ENCODE data around the gene PLCH2. TPM values are rescaled to one million over a fixed set of nuclear protein-coding genes. Genes with fewer than 3 reads are reported as not detected.

The PLCH2 gene
- total and polyA plus RNA-seq, 8 donors: 0.67 to 6.5 (median 3.7) TPM

GRCh38 chr1:2501041-2501819, 25.1 kb downstream of the PLCH2 start:
- intact Hi-C loops (cut with DNase I): no loop called here
- TF ChIP-seq CTCF (IDR thresholded peaks at IDR 0.05): no peak
- Histone ChIP-seq H3K36me3 (no peaks in the 10 kb centered on the region), H3K9me3 (no peaks in the 10 kb centered on the region), H3K4me3 (no peak overlapping the region), H3K27ac (no peak overlapping the region), H3K27me3 (peaks cover 8 to 93% of the 10 kb centered on the region in 2 donors), H3K4me1 (peaks cover 0 to 9% of the 10 kb centered on the region in 2 donors)
- ATAC-seq (no peak), DNase-seq (no peak)

- Histone ChIP-seq H3K4me3 (no peak overlapping the region), H3K27me3 (peaks cover 8 to 93% of the 10 kb centered on the region in 2 donors), H3K27ac (no peak overlapping the region), H3K9me3 (no peaks in the 10 kb centered on the region), H3K4me1 (peaks cover 0 to 9% of the 10 kb centered on the region in 2 donors), H3K36me3 (no peaks in the 10 kb centered on the region)
- intact Hi-C loops (cut with DNase I): no loop called here
- ATAC-seq: no peak
- TF ChIP-seq CTCF (IDR thresholded peaks at IDR 0.05): no peak
- no peak for DNase-seq
Measured at GRCh38 chr1:2501820-2502119, 25.7 kb downstream of the PLCH2 start.

GRCh38 chr1:2502210-2502609, 26.1 kb downstream of the PLCH2 start:
- Histone ChIP-seq H3K9me3 (no peaks in the 10 kb centered on the region), H3K4me1 (peaks cover 0 to 9% of the 10 kb centered on the region in 2 donors), H3K36me3 (peaks cover 0 to 1% of the 10 kb centered on the region in 2 donors), H3K27me3 (peaks cover 8 to 89% of the 10 kb centered on the region in 2 donors), H3K27ac (no peak overlapping the region), H3K4me3 (no peak overlapping the region)
- DNase-seq (no peak), ATAC-seq (no peak)
- intact Hi-C loops (cut with DNase I): no loop called here
- TF ChIP-seq CTCF (IDR thresholded peaks at IDR 0.05): no peak

- peaks cover 0 to 9% of the 10 kb centered on the region in 2 donors for H3K4me1 ChIP-seq
- no peak overlapping the region for H3K27ac ChIP-seq
- DNase-seq (no peak), ATAC-seq (no peak)
- no peak for TF ChIP-seq CTCF (IDR thresholded peaks at IDR 0.05)
- peaks cover 0 to 8% of the 10 kb centered on the region in 2 donors for H3K36me3 ChIP-seq
- H3K9me3 ChIP-seq: no peaks in the 10 kb centered on the region
- peaks cover 8 to 82% of the 10 kb centered on the region in 2 donors for H3K27me3 ChIP-seq
- intact Hi-C loops (cut with DNase I): no loop called here
- H3K4me3 ChIP-seq: no peak overlapping the region
Measured at GRCh38 chr1:2502661-2503553, 26.8 kb downstream of the PLCH2 start.

Measured in left lung (tissue), 10 donors.